HG03457 (cell line): ENCODE results near the gene BACH1.
"Not testable (repeated sequence)": the region's sequence is repeated elsewhere in the genome, so short reads cannot be mapped to it uniquely, and the experiment has no call there.

Source experiments
- ATAC-seq: cut with Tn5 transposase; IDR thresholded peaks from one replicate; pipeline ENCODE4 v1.9.1; 2021; ENCODE audit warnings: moderate number of reproducible peaks; ENCODE audit not compliant: unreplicated experiment

Gene BACH1

DNA sequence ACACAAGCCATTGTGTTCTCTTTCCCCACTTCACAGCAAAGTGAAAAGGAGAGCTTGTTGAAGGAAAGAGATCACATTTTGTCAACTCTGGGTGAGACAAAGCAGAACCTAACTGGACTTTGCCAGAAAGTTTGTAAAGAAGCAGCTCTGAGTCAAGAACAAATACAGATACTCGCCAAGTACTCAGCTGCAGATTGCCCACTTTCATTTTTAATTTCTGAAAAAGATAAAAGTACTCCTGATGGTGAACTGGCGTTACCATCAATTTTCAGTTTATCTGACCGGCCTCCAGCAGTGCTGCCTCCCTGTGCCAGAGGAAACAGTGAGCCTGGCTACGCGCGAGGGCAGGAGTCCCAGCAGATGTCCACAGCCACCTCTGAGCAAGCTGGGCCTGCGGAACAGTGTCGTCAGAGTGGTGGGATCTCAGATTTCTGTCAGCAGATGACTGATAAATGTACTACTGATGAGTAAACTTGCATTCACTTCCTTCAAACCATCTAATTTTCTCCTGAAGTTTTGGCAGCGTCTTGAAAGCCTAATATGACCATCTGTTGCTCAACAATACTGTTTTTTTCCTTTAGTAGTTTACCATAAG is 43.7 kb downstream of the BACH1 start:
- ATAC-seq, result no peak

DNA sequence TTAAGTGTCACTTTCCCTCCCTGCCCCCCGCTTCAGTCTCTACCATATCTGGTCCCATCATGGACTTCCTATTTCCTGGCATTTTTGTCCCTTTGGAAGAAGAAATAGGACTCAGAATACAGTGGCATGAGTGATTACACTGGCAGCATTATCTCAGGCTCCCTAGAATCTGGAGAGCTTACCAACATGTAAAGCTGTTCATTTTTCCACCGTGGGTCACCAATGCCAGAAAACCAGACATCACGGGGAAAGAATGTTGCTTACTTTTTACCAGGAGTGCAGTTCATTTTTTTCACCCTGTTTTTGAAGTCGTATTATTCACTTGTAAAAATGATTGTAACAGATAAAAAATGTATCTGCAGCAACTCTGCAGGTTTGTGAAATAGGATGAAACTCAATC is 44.8 kb downstream of the BACH1 start:
- no peak for ATAC-seq

DNA sequence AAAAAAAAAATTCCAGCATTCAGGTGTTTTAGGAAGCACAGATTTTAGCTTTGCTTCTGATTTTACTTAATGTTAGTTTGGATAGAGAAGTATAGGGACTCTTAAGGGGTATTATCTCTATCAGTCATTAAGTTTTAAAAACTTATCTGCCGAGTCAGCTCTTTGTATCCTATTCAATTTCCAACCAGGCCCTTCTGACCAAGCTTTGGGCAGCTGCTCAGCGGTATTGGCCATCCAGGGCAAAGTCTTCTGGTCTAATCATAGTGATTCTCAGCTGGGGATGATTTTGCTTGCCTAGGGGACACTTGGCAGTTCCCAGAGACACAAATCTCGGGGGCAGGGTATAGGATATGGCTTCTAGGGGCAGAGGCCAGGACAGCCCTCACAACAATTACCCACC is 47.6 kb downstream of the BACH1 start:
- no peak for ATAC-seq

DNA sequence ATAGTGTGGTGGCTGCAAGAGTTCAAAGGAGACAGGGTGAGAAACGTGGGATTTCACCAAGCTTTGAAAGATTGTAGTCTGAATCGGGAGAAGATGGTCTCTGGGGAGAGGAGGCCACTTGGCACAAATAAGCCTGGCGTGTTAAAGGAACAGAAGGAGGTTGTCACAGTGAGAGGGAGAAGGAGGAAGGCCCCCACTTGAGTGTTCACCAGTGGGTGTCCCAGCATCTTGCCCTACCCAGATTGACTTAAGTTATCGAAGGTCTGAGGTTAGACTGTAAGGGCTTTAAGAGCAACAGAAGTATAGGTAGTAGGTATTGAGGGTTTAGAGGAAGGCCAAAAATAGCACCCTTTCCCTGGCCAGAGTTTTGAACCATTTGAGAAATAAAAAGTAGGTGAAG is 48.0 kb downstream of the BACH1 start:
- no peak for ATAC-seq

DNA sequence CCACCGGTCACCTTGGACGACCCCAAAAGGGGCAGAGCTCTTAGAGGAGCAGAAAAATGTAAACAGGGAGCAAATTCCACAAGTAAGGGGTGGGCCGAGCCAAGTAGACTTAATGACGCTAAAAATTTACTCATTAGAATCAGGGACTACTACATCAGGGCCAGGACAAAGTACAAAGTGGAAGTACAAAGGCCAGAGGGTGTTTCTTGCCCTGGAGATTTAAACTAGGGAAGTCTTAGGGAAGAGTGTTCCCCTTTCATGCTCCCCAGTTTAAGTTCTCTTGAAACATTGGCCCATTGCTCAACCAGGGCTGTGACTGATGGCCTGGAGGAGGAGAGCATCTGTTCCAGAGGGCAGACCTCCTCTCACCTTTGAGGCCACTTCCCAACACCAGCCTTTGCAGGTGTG is 48.6 kb downstream of the BACH1 start:
- no peak for ATAC-seq

DNA sequence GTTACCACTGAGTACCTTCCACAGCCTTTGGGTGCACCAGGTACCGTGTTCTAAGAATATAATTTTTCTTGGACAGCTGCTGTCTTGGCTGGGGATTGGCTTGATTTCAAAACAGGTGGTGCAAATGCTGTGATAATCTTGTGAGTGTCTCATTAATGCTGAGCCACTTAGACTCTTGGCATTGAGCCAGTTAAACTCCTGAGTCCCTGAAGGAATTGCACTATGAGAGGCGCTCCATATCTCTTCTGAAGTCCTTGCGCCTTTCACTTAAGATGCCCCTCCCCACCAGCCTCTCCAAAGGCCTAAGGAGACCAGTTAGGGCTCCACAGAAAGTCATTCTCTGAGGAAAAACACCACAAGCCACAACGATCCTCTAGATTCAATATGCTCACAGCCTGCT is 51.0 kb downstream of the BACH1 start:
- ATAC-seq, result no peak

DNA sequence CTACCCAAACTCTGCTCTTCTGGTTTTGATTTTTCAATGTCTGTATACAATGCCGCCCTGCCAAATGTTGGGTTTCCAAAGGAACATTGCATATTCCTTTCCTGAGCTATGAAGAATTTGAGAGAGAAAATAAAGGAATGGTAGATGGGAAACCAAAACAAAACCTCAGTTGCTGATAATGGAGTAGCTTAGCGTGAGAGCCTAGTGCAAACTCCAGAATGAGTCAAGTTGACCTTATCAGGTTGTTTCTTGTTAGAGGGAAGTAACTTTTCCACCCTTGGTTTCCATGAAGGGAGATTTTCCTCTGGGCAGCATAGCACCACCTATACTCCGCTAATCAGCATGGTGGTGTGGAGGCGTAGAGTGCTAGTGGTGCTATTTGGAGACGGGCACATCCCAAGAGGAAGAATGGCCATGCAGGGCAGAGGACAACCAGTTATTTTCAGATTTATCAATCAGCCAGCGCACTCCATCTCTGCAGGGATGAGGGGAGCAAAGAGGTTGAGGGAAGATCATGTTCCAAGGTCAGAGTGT is 51.6 kb downstream of the BACH1 start:
- no peak for ATAC-seq

DNA sequence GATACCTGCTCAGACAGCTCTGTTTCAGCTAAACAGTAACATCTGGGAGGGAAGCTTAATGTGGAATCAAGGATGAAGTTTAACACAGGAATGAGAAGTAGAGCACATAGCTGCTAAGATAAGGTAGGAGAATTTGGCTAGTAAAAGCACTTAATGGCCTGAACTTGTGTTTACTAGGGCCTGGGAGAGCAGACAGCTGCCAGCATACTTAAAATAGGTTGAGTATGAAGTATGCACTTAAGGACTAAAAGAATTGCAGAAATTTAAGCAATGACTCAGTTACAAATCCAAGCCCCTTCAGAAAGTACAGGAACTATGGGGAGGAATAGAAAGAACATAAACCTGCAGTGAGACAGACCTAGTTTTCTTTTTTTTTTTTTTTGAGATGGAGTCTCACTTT is 53.0 kb downstream of the BACH1 start:
- no peak for ATAC-seq

DNA sequence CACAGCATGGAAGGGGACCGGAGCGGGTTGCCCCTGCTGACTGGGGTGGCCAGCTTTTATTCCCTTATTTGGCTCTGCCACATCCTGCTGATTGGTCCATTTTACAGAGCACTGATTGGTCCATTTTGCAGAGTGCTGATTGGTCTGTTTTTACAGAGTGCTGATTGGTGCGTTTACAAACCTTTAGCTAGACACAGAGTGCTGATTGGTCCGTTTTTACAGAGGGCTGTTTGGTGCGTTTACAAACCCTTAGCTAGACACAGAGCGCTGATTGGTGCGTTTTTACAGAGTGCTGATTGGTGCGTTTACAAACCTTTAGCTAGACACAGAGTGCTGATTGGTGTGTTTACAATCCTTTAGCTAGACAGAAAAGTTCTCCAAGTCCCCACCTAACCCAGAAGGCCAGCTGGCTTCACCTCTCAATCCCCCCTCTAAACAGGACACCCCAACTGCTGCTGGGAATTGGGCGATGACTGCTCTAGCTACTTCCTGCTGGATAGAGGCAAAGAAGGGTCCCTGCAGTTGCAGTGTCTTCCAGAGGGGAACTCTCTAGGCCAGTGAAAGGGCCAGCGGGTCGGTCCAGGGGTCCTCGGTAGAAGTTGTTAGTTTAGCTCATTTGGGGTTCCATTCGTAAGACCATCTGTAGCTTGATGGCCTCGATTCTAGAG is 56.5 kb downstream of the BACH1 start:
- not testable (repeated sequence) for ATAC-seq

DNA sequence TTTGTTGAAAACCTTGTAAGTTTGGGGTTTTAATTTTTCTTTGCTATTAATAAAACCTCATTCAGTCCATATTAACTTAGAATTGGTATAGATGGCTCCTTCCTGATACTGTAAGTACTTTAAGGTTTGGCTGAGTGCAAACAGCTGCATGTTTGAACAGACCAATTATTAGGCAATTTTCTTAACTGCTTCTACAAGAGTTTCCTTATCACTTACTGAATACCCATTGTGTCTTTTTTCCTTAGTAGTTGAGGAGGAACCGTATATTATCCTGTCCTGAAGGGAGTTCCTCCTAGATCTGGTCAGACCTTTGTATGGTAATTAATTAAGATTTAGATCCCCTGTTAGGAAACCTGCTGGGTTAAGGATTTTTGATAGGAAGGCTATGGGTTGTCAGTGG is 57.6 kb downstream of the BACH1 start:
- not testable (repeated sequence) for ATAC-seq

DNA sequence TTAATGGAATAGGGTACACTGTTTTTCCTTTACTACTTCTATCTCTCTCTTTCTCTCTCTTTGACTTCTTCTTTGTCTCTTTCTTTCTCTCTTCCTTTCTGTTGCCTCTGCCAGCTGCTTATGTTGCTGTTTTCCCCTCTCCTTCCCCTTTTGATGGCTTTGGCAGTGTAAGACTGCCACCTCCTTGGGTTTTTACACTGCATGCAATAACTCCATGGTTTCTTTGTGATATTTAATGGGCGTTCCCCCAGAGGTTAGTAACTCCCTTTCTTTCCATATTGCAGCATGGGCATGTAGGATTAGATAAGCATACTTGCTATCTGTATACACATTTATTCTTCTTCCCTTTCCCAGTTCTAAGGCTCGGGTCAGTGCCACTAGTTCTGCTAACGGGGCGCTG is 58.1 kb downstream of the BACH1 start:
- ATAC-seq, result not testable (repeated sequence)

DNA sequence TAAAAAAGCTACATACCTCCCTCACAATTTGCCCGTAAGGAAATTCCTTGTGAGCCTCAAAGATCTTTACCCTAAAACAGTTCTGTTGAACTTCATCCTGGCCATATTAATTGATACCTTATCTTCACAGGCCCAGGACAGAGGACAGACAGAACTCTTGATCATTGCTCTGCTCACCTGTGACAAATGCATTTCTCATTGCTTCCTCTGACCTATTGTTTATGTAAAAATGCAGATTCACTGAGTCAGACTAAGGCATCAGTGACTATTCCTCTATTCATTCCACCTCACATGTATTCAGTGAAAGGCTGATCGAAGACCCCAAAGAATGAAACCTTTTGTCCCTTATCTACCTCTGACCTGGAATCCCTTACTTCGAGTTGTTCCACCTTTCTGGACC is 61.0 kb downstream of the BACH1 start:
- no peak for ATAC-seq

DNA sequence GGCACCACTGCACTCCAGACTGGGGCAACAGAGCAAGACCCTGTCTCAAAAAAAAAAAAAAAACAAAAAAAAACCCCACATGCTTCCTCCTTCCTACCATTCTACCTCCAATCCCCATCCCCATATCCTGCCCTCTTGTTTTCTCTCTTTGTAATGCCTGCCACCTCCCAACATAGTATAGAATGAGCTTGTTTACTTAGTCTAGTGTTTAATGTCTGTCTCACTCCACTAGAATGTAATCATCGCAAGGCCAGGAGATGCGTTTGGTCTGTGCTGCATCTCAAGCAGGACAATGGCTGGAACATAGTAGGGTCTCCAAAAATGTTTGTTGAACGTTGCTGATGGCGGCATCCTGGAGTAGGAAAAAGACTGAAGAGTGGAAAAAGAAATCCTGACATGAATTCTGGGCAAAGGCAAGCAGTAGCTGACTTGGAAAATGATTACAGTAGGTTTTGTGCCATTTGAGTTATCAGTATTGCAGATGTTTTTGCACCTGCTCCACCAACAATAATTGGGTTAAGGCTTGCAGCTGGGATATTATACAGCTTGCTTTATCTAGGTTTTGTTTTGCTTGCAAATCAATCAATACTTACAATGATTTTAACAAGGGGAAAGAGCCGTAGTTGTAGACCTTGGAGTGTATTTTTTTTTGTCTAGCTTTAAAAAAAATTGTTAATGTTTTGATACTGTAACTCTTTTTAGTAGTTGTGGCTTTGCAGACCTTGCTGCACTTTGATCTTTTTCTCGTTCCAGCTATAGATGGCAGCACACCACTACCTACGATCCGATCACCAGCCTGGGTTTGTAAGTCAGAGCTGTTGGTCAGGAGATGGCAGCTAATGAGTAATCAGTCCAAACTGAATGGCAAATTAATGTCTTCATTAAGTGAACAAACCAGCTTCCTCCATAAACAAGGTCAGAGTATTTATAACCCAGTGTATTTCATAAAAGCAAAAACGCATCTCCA is 62.4 kb downstream of the BACH1 start:
- ATAC-seq, result no peak

DNA sequence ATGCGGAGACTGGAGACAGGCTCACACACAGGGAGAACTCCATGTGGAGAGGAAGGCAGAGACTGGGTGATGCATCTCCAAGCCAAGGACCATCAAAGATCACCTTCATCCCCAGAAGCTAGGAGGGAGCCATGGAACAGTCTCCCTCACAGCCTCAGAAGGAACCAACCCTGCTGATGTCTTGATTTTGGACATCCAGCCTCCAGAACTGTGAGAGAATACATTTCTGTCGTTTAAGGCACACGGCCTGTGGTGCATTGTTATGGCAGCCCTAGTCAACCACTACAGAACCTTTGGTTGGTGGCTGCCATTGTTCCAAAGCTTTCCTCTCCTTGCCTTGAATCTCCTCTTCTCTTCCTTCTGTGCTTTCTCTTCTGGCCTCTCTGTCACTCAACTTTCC is 64.0 kb downstream of the BACH1 start:
- no peak for ATAC-seq

DNA sequence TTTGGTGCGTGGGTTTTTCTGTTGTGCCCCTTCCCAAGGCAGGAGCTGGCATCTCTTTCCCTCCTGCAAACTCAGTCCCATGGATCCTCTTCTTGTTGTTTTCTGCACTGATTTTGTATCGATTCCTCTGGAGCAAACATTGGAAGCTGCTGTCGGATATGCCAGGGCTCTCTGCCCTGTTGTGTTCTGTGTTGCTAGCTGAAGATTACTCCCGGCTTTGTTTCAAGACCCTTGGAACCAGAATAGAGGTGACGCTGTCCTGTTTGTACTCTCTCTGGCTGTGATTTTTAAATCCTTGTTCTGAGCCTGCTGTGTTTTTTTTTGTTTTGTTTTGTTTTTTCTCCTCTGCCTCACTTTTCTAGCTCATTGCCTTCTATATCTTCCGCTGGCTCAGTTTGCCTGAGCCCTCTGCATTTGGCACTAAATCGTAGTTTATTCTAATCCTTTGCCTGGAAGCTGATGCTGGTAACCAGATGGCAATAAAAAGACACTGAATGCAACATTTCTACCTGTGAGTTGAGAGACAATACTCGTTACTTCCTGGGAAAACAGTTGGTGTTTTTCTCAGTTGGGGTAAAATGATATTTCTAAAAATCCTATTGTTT is 67.0 kb downstream of the BACH1 start:
- no peak for ATAC-seq

DNA sequence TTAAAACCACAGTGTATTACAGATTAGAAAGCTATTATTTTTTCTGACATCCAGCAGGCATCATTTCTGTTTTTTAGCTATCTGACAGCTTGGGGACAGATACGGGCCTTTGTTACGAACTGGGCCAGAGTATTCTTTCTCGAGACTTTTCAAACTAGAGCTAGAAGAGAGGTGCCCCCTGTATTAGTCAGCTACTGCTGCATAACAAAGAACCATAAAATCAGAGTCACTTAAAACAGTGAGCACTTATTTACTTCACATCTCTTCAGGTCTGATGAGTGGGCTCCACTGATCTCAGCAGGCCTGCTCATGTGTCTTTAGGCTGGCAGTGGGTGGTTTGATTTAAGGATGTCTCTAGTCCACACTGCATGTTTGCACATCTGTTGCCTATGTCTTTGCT is 67.8 kb downstream of the BACH1 start:
- no peak for ATAC-seq

DNA sequence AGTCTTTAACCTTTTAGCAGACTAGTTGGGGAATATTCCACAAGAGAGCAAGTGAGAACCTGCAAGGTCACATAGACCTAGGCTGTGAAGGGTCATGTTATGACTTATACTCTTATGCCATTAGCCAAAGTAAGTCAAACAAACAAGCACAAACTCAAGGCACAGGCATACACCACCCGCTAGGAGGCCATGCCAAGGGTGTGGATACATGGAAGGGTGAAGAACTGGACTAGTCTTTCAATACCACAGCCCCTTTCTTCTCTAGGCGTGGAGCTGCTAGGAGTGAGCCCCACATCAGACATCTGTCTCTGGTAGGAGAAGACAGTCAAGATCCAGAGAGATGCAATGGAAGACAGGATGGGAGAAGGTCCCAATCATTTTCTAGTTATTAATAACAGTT is 68.6 kb downstream of the BACH1 start:
- no peak for ATAC-seq

DNA sequence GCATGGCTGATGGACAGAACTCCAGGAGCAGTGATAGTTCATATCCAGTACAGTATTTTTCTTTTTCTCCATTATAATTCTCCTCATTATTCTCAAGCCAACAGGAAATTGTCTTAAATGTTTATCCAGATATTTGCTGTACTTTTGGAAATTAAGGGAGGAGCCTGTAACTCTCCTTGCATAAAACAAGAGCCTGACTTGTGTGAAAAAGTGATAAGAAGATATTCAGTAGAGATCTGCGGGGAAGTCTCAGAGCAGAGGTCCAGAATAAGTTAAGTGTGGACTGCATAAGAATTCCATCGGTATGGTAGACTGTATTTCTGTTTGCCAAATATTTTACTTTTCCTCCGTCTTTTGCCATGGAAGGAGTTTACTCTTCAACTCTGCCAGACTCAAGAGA is 70.2 kb downstream of the BACH1 start:
- no peak for ATAC-seq

DNA sequence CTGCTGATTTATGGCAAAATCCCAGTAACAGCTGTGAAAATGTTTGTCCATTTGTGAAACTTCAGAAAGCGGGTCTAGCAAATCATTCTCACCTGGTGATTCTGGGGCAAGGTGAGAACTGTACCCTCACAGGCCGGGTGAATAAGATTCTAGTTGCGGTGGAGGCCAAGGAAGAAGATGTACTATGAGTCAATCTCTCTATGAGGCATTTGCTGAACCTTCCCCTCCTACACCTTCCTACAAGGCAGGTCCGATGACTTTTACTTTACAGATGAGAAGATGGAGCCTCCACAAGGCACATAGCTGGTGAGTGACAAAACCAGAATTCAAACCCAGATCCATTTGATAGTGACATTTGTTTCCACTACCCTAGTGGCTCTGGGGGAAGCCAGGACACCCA is 72.7 kb downstream of the BACH1 start:
- ATAC-seq, result no peak

DNA sequence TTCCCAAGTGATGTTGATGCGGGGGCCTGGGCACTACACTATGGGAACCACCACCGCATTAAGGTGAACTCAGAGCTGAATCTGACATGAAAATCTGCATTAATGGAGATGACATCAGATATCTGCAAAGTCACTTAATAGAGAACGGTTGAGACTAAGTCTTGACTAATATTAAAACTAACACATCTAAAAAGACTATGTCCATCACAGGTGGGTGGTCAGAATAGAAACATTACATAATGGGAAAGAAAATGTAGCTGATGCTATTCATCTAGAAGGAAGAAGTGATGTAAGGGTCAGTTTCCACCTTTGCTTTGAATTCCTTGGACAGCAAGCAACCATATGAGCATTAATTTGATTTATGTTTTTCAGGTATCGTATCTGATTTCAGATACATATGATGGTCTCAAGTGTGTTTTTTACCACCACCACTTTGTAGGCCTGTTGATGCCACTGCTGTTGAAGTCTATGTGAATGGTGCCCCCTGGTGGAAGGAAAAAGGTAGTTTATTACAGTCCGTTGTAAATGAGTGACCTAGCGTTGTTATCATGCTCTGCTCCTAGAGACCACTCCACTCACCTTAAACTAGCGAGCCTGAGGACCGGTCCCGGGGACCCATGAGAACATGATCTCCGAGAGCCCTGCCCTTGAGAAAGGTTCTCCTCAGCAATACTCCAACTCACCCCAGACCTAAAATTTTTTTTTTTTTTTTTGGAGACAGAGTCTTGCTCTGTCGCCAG is 73.5 kb downstream of the BACH1 start:
- peak; percentile 55 for ATAC-seq

DNA sequence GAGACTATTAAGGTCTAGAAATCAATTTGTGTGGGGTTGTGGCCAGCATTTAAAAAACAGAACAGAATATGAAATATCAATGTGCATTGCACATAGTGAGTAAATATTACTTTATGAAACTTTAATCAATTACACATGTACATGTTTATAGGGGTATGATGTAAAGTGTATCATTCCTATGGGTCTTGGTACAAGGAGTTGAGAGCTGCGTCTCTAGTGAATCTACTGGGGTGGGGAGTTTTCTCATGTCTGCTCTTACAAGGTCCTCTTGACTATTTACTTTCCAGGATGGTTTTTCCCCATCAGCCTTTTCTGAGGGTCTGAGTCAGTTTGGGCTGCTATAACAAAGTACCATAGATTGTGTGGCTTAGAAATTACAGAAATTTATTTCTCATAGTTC is 75.8 kb downstream of the BACH1 start:
- ATAC-seq, result no peak
